ENCODE results near the gene PIK3C2A. TPM values are rescaled to one million over a fixed set of nuclear protein-coding genes. Genes with fewer than 3 reads are reported as not detected.
A peak's percentile ranks its signal among the peaks of the same experiment; 100 is the strongest.

Gene PIK3C2A
- total RNA-seq, 1 donor from 2014 or later, result 84.6 TPM

DNA sequence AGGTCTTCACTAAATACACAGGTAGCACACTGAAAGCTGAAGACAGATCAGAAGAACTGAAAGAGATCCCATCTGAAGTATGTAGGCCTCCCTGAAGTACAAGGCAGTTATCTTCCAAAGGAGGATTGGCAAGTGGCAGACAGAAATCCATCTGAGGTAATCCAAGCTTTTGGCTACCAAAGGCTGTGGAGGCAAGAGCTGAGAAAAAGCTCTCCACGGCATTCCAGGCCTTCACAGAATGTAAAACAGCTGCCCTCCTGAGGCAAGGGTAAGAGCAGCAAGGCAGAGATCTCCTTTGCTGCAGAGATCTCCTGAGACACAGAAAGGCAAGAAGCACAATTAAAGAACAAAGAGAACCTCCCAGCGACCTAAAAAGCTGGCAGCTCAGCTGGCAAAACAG is 19.1 kb downstream of the PIK3C2A start:
- no peak for DNase-seq (ENCODE audit: low spot score)
- H3K4me3 Mint-ChIP-seq (ENCODE audit: unreplicated experiment), result no peak overlapping the region
- no peak overlapping the region for H3K27ac Mint-ChIP-seq (ENCODE audit: unreplicated experiment)

DNA sequence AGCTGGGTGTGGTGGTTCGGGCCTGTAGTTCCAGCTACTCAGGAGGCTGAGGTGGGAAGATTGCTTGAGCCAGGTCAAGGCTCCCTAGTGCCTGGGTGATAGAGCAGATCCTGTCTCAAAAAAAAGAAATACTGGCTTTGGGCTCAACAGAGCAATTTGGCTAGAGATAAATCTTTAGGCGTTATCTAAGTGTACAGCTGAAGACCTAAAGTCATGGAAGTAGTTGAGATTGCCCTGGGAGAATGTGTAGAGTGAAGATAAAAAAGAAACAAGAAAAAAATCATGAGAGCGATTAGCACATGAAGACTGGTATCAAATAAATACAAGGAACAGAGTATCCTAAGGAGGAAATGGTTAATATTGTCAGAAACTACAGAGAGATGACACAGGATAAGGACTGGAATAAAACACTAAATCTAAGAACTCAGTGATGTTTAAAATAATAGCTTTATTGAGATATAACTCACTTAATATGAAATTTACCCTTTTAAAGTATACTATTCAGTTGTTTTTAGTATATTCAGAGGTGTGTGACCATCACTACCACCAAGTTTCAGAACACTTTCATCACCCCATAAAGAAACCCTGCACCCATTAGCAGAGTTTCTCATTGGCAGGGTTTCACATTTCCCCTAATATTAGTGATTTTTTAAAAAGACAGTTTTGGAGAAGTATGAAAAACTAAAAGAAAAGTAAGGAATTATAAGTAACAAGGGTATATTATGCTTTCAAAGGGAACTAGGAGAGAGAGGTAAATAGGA is 20.7 kb downstream of the PIK3C2A start:
- peak overlapping the region; percentile 20 for H3K27ac Mint-ChIP-seq (ENCODE audit: unreplicated experiment)
- H3K27me3 Mint-ChIP-seq (ENCODE audit: unreplicated experiment), result peaks cover 2% of the 10 kb centered on the region
- TF ChIP-seq, protein P1, sequence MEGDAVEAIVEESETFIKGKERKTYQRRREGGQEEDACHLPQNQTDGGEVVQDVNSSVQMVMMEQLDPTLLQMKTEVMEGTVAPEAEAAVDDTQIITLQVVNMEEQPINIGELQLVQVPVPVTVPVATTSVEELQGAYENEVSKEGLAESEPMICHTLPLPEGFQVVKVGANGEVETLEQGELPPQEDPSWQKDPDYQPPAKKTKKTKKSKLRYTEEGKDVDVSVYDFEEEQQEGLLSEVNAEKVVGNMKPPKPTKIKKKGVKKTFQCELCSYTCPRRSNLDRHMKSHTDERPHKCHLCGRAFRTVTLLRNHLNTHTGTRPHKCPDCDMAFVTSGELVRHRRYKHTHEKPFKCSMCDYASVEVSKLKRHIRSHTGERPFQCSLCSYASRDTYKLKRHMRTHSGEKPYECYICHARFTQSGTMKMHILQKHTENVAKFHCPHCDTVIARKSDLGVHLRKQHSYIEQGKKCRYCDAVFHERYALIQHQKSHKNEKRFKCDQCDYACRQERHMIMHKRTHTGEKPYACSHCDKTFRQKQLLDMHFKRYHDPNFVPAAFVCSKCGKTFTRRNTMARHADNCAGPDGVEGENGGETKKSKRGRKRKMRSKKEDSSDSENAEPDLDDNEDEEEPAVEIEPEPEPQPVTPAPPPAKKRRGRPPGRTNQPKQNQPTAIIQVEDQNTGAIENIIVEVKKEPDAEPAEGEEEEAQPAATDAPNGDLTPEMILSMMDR (IDR thresholded peaks at IDR 0.05; ENCODE audit: unreplicated experiment), result no peak
- no peak for DNase-seq (ENCODE audit: low spot score)
- no peaks in the 10 kb centered on the region for H3K9me3 Mint-ChIP-seq (ENCODE audit: unreplicated experiment)
- peaks cover 10% of the 10 kb centered on the region for H3K4me1 Mint-ChIP-seq (ENCODE audit: unreplicated experiment)
- H3K4me3 Mint-ChIP-seq (ENCODE audit: unreplicated experiment), result no peak overlapping the region
- peaks cover 4% of the 10 kb centered on the region for H3K36me3 Mint-ChIP-seq (ENCODE audit: low read depth, unreplicated experiment)

More for the DNA sequence above, 19.1 kb downstream of the PIK3C2A start:
- Mint-ChIP-seq H3K27me3 (ENCODE audit: unreplicated experiment) (peaks cover 2% of the 10 kb centered on the region), H3K9me3 (ENCODE audit: unreplicated experiment) (no peaks in the 10 kb centered on the region), H3K4me1 (ENCODE audit: unreplicated experiment) (peaks cover 10% of the 10 kb centered on the region), H3K36me3 (ENCODE audit: low read depth, unreplicated experiment) (peaks cover 4% of the 10 kb centered on the region)
- TF ChIP-seq, protein P1 (IDR thresholded peaks at IDR 0.05; ENCODE audit: unreplicated experiment), result no peak

DNA sequence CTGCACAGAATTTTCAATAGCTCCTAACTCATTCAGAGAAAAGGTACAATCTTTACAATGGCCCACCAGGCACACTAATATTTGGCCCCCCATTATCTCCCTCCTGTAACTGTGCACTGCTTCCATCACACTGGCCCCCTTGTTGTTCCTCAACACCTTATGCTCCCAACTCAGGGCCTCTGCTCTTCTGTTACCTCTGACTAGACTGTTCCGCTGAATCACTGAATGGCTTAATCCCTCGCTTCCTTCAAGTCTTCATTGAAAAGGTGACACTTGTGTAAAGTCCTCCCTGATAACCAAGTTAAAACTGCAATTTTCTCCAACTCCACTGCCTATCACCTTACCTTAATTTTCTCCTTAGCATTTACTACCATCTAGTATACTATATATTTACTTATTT is 21.8 kb downstream of the PIK3C2A start:
- no peak overlapping the region for H3K27ac Mint-ChIP-seq (ENCODE audit: unreplicated experiment)

DNA sequence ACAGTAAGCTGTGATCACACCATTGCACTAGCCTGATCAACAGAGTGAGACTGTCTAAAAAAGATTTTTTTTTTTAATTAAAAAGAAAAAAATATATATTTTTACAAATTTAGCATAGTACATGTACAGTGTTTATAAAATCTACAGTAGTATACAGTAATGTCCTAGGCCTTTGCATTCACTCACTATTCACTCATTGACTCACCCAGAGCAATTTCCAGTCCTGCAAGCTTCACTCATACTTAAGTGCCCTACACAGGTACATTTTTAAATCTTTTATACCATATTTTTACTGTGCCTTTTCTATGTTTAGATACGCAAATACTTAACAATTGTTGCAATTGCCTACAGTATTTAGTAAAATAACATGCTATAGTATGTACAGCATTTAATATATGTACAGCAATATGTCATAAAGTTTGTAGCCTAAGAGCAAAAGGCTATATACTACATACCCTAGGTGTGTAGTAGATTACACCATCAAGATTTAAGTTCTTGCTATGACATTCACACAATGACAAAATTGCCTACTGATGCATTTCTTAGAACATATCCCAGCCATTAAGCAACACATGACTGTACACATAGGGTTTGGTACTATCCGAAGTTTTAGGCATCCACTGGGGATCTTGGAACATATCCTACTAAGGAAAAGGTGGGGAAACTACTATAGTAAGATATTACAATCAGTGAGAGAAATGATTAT is 22.8 kb downstream of the PIK3C2A start:
- Mint-ChIP-seq H3K4me3 (ENCODE audit: unreplicated experiment) (no peak overlapping the region), H3K27me3 (ENCODE audit: unreplicated experiment) (peaks cover 3% of the 10 kb centered on the region), H3K9me3 (ENCODE audit: unreplicated experiment) (no peaks in the 10 kb centered on the region), H3K27ac (ENCODE audit: unreplicated experiment) (no peak overlapping the region), H3K4me1 (ENCODE audit: unreplicated experiment) (peaks cover 10% of the 10 kb centered on the region), H3K36me3 (ENCODE audit: low read depth, unreplicated experiment) (peaks cover 11% of the 10 kb centered on the region)
- TF ChIP-seq, protein P1 (IDR thresholded peaks at IDR 0.05; ENCODE audit: unreplicated experiment), result no peak
- DNase-seq (ENCODE audit: low spot score), result no peak

More for the DNA sequence above, 21.8 kb downstream of the PIK3C2A start:
- peaks cover 2% of the 10 kb centered on the region for H3K27me3 Mint-ChIP-seq (ENCODE audit: unreplicated experiment)
- no peaks in the 10 kb centered on the region for H3K9me3 Mint-ChIP-seq (ENCODE audit: unreplicated experiment)
- no peak for DNase-seq (ENCODE audit: low spot score)
- TF ChIP-seq, protein P1 (IDR thresholded peaks at IDR 0.05; ENCODE audit: unreplicated experiment), result no peak
- no peak overlapping the region for H3K4me3 Mint-ChIP-seq (ENCODE audit: unreplicated experiment)
- peaks cover 10% of the 10 kb centered on the region for H3K4me1 Mint-ChIP-seq (ENCODE audit: unreplicated experiment)
- H3K36me3 Mint-ChIP-seq (ENCODE audit: low read depth, unreplicated experiment), result peaks cover 8% of the 10 kb centered on the region

DNA sequence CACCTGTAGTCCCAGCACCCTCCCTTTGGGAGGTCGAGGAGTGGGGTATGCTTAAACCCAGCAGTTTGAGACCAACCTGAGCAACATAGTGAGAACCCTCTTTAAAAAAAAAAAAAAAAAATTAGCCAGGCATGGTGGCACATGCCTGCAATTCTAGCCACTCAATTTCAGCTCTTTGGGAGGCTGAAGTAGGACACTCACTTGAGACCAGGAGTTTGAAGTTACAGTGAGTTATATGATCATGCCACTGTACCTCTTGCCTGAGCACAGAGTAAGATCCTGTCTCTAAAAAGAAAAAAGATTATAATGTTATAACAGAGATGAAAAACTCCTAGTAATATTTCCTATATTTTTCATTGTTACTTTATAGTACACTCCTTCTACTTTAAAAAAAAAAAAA is 23.9 kb downstream of the PIK3C2A start:
- H3K36me3 Mint-ChIP-seq (ENCODE audit: low read depth, unreplicated experiment), result peaks cover 11% of the 10 kb centered on the region
- H3K27me3 Mint-ChIP-seq (ENCODE audit: unreplicated experiment), result peaks cover 3% of the 10 kb centered on the region
- H3K9me3 Mint-ChIP-seq (ENCODE audit: unreplicated experiment), result no peaks in the 10 kb centered on the region
- no peak for DNase-seq (ENCODE audit: low spot score)
- H3K27ac Mint-ChIP-seq (ENCODE audit: unreplicated experiment), result no peak overlapping the region
- H3K4me3 Mint-ChIP-seq (ENCODE audit: unreplicated experiment), result no peak overlapping the region
- TF ChIP-seq, protein P1 (IDR thresholded peaks at IDR 0.05; ENCODE audit: unreplicated experiment), result no peak
- H3K4me1 Mint-ChIP-seq (ENCODE audit: unreplicated experiment), result peaks cover 10% of the 10 kb centered on the region

Data from endothelial cell (in vitro differentiated cells).